Neural cell (in vitro differentiated cells): ENCODE data around the gene KCNS3. TPM values are rescaled to one million over a fixed set of nuclear protein-coding genes. Genes with fewer than 3 reads are reported as not detected.

ENCODE experiments used
- H2AFZ ChIP-seq: fragments of 200-600, 300-800 bp; sonication (generic), shearing (Covaris generic); 2 replicates; pipeline ENCODE4 v1.6.0; 2014; ENCODE audit warnings: low read depth, mild to moderate bottlenecking, antibody characterized with exemption, low read length, moderate library complexity
- H3F3A ChIP-seq: fragments of 200-600 bp; shearing (Covaris generic); 2 replicates; pipeline ENCODE4 v1.6.1; 2016; ENCODE audit warnings: mild to moderate bottlenecking, moderate library complexity, mixed read lengths, antibody characterized with exemption, low read length; ENCODE audit not compliant: insufficient read depth, poor library complexity, severe bottlenecking
- H3K27ac ChIP-seq: fragments of 200-600, 300-800 bp; sonication (generic), shearing (Covaris generic); 2 replicates; pipeline ENCODE4 v1.5.1; 2014; ENCODE audit warnings: mild to moderate bottlenecking, low read length, moderate library complexity
- H3K27me3 ChIP-seq: fragments of 300-800, 200-600 bp; sonication (generic), shearing (Covaris generic); 2 replicates; pipeline ENCODE4 v1.6.0; 2014; ENCODE audit warnings: mild to moderate bottlenecking, low read depth, low read length, moderate library complexity; ENCODE audit not compliant: insufficient read depth
- H3K36me3 ChIP-seq: fragments of 300-800, 200-600 bp; sonication (generic), shearing (Covaris generic); 2 replicates; pipeline ENCODE4 v1.5.1; 2014; ENCODE audit warnings: mild to moderate bottlenecking, antibody characterized with exemption, low read length, moderate library complexity; ENCODE audit not compliant: insufficient read depth
- H3K4me2 ChIP-seq: fragments of 300-800, 200-600 bp; sonication (generic), shearing (Covaris generic); 2 replicates; pipeline ENCODE4 v1.6.0; 2014; ENCODE audit warnings: mild to moderate bottlenecking, low read length
- H3K4me3 ChIP-seq: fragments of 300-800, 200-600 bp; sonication (generic), shearing (Covaris generic); 2 replicates; pipeline ENCODE4 v1.5.1; 2014; ENCODE audit warnings: mild to moderate bottlenecking, low read length, moderate library complexity
- H3K79me2 ChIP-seq: fragments of 200-600 bp; shearing (Covaris generic); replicated peaks from 2 replicates; pipeline ENCODE4 v1.6.0; 2014; ENCODE audit warnings: mild to moderate bottlenecking, low read length, moderate library complexity; ENCODE audit not compliant: insufficient read depth
- H3K9ac ChIP-seq: fragments of 300-800, 200-600 bp; sonication (generic), shearing (Covaris generic); 2 replicates; pipeline ENCODE4 v1.6.1; 2016; ENCODE audit warnings: mild to moderate bottlenecking, low read length, mixed read lengths
- H3K9me2 ChIP-seq: fragments of 200-600 bp; shearing (Covaris generic); 2 replicates; pipeline ENCODE4 v1.6.1; 2016; ENCODE audit warnings: mild to moderate bottlenecking, low read length, mixed read lengths; ENCODE audit not compliant: insufficient read depth
- H3K9me3 ChIP-seq: fragments of 200-600, 300-800 bp; sonication (generic), shearing (Covaris generic); 2 replicates; pipeline ENCODE4 v1.6.1; 2016; ENCODE audit warnings: mild to moderate bottlenecking, mixed run types, low read length, moderate library complexity, mixed read lengths
- H4K20me1 ChIP-seq: fragments of 200-600 bp; shearing (Covaris generic); 2 replicates; pipeline ENCODE4 v1.6.1; 2016; ENCODE audit warnings: mild to moderate bottlenecking, mixed run types; ENCODE audit not compliant: insufficient read depth
- CTCF ChIP-seq: fragments of 450-650 bp; IDR thresholded peaks from 2 replicates; pipeline ENCODE4 v1.5.1; 2014; ENCODE audit warnings: antibody characterized with exemption, mild to moderate bottlenecking, moderate library complexity; ENCODE audit not compliant: poor library complexity, severe bottlenecking
- EP300 ChIP-seq: fragments of 450-650 bp; conservative IDR thresholded peaks from 2 replicates; pipeline ENCODE4 v1.6.1; 2014; ENCODE audit warnings: antibody characterized with exemption, mild to moderate bottlenecking, moderate library complexity; ENCODE audit not compliant: poor library complexity, severe bottlenecking
- EZH2 ChIP-seq: fragments of 200-600, 300-800 bp; shearing (Covaris generic), sonication (generic); IDR thresholded peaks from 2 replicates; pipeline ENCODE4 v1.6.1; 2014; ENCODE audit warnings: antibody characterized with exemption, low read length, borderline replicate concordance, mild to moderate bottlenecking; ENCODE audit not compliant: insufficient read depth, poor library complexity, severe bottlenecking
- MXI1 ChIP-seq: fragments of 450-650 bp; conservative IDR thresholded peaks from 2 replicates; pipeline ENCODE4 v1.6.1; 2014; ENCODE audit warnings: antibody characterized with exemption, mild to moderate bottlenecking; ENCODE audit not compliant: poor library complexity, severe bottlenecking
- POLR2AphosphoS5 ChIP-seq: IDR thresholded peaks from 2 replicates; pipeline ENCODE4 v1.6.1; 2012
- RAD21 ChIP-seq: fragments of 450-650 bp; conservative IDR thresholded peaks from 2 replicates; pipeline ENCODE4 v1.6.1; 2014; ENCODE audit warnings: antibody characterized with exemption, mild to moderate bottlenecking, moderate library complexity
- REST ChIP-seq: IDR thresholded peaks from 2 replicates; pipeline ENCODE4 v1.6.1; 2012; ENCODE audit warnings: borderline replicate concordance
- SMC3 ChIP-seq: fragments of 450-650 bp; conservative IDR thresholded peaks from 2 replicates; pipeline ENCODE4 v1.6.1; 2014; ENCODE audit warnings: antibody characterized with exemption, mild to moderate bottlenecking, moderate library complexity; ENCODE audit not compliant: poor library complexity
- TAF1 ChIP-seq: IDR thresholded peaks from 2 replicates; pipeline ENCODE4 v1.6.1; 2012; ENCODE audit warnings: low read depth
- polyA plus RNA-seq: library from polyadenylated mRNA; depleted of rRNA; stranded (reverse); fragments of >200 nt; gene quantifications from 2 replicates; pipeline ENCODE4 v1.2.3, GENCODE V29; 2014

KCNS3 gene
- polyA plus RNA-seq, 1 donor from 2014 or later: 0.15 TPM

GRCh38 chr2:17947113-17947512 is 68.6 kb downstream of the KCNS3 start:
- Histone ChIP-seq H3K27me3 (no peaks in the 10 kb centered on the region), H3K79me2 (no peaks in the 10 kb centered on the region), H3K27ac (no peak overlapping the region), H2AFZ (no peak overlapping the region), H3K36me3 (no peaks in the 10 kb centered on the region), H3K9ac (no peak overlapping the region), H3F3A (no peaks in the 10 kb centered on the region), H3K9me3 (no peaks in the 10 kb centered on the region), H3K4me3 (no peak overlapping the region), H4K20me1 (no peaks in the 10 kb centered on the region), H3K9me2 (no peaks in the 10 kb centered on the region), H3K4me2 (no peak overlapping the region)
- TF ChIP-seq REST: no peak
- no peak for TF ChIP-seq POLR2AphosphoS5
- no peak for TF ChIP-seq EZH2
- TF ChIP-seq SMC3: no peak
- no peak for TF ChIP-seq MXI1
- no peak for TF ChIP-seq EP300
- no peak for TF ChIP-seq CTCF
- no peak for TF ChIP-seq RAD21
- TF ChIP-seq TAF1: no peak

- Histone ChIP-seq H3K9ac (no peak overlapping the region), H3K36me3 (no peaks in the 10 kb centered on the region), H3K9me2 (no peaks in the 10 kb centered on the region), H3K4me2 (no peak overlapping the region), H3F3A (no peaks in the 10 kb centered on the region), H3K4me3 (no peak overlapping the region), H4K20me1 (no peaks in the 10 kb centered on the region), H3K79me2 (no peaks in the 10 kb centered on the region), H3K27me3 (no peaks in the 10 kb centered on the region), H3K27ac (no peak overlapping the region), H2AFZ (no peak overlapping the region), H3K9me3 (no peaks in the 10 kb centered on the region)
- TF ChIP-seq CTCF: no peak
- TF ChIP-seq EP300: no peak
- no peak for TF ChIP-seq RAD21
- no peak for TF ChIP-seq EZH2
- TF ChIP-seq TAF1: no peak
- TF ChIP-seq REST: no peak
- TF ChIP-seq MXI1: no peak
- no peak for TF ChIP-seq SMC3
- TF ChIP-seq POLR2AphosphoS5: no peak
Measured at GRCh38 chr2:17950006-17950405, 71.5 kb downstream of the KCNS3 start.
